NCI-H146 treated with DMSO at 0.1 percent for 48 hours (cell line): ENCODE data around the gene YIPF4.
"Not testable (repeated sequence)": the region's sequence is repeated elsewhere in the genome, so short reads cannot be mapped to it uniquely, and the experiment has no call there.

Experiments
- DNase-seq: peaks from one replicate; lab custom pipeline; 2025; ENCODE audit not compliant: unreplicated experiment; lab: John Stamatoyannopoulos, UW

The YIPF4 gene

DNA sequence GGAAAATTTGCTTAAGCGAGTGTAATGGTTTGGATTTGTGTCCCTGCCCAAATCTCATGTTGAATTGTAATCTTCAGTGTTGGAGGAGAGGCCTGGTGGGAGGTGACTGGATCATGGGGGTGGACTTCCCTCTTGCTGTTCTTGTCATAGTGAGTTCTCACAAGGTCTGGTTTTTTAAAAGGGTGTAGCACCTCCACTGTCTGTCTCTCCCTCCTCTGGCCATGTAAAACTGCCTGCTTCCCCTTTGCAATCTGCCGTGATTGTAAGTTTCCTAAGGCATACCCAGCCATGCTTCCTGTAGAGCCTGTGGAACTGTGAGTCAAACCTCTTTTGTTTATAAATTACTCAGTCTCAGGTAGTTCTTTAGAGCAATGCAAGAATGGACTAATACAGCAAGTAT, 6.6 kb downstream of the YIPF4 start:
- DNase-seq = no peak

- DNase-seq = no peak
These were observed 11.7 kb downstream of the YIPF4 start for GRCh38 chr2:32289165-32289999.

DNA sequence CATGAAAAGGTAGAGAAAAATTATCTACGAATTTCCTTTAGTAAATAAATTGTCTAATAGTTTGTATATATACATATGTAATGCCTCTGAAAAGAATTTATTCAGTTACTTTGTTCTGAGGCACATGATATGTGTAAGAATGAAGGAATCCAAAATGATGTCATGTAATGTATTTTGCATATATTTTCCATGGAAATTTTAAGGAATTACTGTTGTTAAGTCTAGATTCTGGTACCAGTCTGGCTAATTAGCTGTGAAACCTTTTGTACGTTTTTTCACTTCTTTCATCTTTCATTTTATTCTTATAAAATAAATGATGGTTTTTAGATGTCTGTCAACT, 12.3 kb downstream of the YIPF4 start:
- no peak for DNase-seq

GRCh38 chr2:32291746-32292145, 14.0 kb downstream of the YIPF4 start:
- DNase-seq = no peak

DNA sequence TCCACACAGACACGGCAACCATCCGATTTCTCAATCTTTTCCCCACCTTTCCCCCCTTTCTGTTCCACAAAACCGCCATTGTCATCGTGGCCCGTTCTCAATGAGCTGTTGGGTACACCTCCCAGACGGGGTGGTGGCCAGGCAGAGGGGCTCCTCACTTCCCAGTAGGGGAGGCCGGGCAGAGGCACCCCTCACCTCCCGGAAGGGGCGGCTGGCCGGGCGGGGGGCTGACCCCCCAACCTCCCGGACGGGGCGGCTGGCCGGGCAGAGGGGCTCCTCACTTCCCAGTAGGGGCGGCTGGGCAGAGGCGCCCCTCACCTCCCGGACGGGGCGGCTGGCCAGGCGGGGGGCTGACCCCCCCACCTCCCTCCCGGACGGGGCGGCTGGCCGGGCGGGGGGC, 15.8 kb downstream of the YIPF4 start:
- not testable (repeated sequence) for DNase-seq

GRCh38 chr2:32293966-32294562, 16.4 kb downstream of the YIPF4 start:
- not testable (repeated sequence) for DNase-seq

- no peak for DNase-seq
These were observed 32.9 kb downstream of the YIPF4 start for GRCh38 chr2:32310577-32310976.

DNA sequence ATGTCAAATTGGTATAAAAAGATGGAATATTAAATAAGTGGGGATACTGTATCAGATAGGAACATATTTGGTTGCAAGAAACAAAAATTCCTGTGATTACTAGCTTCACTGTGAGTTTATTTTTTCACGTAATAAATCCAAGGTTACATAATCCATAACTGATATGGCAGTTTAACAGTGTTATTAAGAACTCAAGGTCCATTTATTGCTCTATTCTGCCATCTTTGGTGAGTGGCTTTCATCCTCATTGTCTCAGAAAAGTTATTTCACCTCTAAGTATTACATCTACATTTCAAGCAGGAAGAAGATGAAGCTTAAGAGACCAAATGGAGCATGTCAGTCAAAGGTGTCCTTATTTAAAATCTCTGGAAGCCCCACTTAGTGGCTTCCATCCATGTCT, 37.2 kb downstream of the YIPF4 start:
- DNase-seq = no peak

DNA sequence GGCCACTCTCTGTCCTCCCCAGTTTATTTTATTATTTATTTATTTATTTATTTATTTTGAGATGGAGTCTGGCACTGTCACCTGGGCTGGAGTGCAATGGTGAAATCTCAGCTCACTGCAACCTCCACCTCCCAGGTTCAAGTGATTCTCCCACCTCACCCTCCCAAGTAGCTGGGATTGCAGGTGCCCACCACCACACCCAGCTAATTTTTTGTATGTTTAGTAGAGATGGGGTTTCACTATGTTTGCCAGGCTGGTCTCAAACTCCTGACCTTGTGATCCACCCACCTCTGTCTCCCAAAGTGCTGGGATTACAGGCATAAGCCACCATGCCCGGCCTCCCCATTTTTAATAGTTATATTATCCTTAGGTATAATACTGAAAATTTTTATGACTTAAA, 51.0 kb downstream of the YIPF4 start:
- DNase-seq = not testable (repeated sequence)

- not testable (repeated sequence) for DNase-seq
These were observed 51.7 kb downstream of the YIPF4 start for GRCh38 chr2:32329180-32329980.

DNA sequence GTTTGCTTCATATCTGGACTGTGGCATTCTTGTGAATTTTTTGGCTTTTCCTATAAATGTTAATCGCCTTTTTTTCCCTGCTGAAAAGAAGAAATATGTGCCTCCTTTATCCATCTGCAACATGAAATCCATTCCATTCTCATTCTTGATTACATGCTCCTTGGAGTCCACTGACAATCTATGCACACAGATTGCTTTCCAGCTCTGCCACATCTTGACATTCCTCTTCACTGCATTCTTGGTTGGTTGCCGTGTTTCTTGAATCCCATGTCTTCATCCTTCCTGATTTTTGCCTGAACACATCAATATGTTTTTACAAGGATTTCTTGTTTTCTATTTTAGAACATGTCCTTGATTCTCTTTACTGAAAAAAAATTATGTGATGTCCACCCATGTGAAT, 52.4 kb downstream of the YIPF4 start:
- DNase-seq = no peak

- no peak for DNase-seq
These were observed 65.1 kb downstream of the YIPF4 start for GRCh38 chr2:32342801-32343200.

DNA sequence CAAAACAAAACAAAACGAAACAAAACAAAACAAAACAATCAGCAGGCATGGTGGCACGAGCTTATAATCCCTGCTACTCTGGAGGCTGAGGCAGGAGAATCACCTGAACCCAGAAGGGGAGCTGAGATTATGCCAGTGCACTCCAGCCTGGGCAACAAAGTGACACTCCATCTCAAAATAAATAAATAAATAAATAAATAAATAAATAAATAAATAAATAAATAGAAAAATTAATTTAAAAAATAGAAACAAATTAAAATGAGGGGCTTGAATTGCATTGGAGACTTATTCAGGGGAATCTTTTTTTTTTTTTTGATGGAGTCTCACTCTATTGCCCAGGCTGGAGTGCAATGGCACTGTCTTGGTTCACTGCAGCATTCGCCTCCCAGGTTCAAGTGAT, 73.1 kb downstream of the YIPF4 start:
- DNase-seq = not testable (repeated sequence)

DNA sequence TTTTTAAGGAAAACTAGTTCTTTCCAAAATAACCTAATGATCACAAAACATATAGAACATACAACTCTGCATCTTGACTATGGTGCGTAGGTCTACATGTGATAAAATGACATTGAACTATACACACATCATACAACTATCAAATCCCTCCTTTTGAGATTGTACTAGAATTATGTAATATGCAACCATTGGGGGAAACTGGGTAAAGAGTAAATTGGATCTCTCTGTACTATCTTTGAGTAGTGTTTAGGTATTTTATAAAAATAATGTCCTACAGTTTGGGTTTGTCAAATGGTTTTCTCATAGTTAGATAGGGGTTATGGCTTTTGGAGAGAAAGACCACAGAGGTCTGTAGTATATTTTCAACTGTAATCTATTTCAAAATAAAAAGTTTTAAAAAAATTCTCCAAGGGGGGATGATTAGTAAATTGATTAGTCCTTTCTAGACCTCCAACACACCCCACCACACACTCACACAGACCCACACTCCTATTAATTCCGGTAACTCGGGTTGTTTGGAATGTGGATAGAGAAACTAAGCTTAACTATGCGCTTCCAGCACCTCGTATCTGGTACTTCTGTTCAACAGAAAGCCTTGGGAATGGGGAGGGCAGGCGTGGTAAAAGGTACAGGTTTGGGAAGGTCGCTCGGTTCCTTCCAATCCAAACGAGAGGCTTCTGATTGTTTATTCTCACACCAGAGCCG, 78.4 kb downstream of the YIPF4 start:
- peak; percentile 54 for DNase-seq

DNA sequence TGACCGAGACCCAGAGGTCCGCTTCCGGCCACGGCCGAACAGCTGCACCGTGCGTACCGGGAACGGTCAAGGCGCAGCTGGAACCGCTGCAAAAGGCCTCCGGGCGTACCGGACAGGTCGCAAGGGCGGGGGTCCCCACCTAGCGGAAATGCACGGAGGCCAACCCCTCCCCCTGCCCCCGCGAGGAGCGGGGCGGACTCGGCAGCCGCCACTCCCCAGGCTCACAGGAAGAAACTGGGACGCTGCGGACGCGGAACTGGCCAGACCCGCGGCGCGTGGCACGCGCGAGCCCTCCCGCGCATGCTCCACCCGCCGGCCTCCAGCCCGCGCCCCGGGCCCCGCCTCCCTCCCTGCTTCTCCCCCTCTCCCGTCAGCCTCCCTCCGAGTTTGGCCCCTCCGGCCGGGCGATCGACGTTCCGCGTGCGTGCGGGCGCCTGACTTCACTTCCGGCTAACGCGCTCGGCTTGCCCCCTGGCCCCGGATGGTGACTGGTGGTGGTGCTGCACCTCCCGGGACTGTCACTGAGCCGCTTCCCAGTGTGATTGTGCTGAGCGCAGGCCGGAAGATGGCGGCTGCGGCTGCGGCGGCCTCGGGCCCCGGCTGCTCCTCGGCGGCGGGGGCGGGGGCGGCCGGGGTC, 79.1 kb downstream of the YIPF4 start, which contains the start of gene BIRC6:
Gene BIRC6 (plus strand): TSS at position 343 of the 637 bp plus-strand sequence. CDS start 139 bp downstream, at position 482.
- DNase-seq = peak; percentile 89

DNA sequence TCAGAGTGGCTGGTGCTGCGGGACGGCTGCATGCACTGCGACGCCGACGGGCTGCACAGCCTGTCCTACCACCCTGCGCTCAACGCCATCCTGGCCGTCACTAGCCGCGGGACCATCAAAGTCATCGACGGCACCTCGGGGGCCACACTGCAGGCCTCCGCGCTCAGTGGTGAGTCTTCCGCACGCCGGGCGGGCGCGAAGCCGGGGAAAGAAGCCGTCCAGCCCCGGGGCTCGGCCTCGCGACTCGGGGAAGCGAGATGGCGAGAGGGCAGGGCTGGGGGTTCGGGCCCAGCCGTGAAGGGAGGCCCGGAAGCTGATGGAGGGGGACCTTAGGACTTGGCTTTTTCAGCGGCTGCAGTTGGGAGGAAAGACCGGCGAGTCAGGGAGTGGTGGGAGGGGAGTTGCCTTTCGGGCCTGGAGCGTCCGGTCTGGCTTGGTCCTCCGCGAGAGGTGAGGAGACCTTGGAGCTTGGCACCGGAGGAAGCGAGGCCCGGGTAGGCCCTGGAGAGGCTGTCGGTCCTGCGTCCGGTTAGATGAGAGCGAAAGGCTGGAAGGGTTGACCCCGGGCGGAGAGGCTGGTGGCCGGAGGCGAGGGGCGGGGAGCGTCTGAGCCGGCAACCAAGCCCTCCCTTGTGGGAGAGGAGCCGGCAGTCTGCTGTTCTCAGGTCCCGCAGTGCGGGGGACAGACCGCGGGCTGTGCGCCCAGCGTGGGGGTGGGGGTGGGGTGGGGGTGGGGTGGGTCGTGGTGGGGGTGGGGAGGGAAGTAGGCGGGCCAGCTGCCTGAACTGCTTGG, 79.8 kb downstream of the YIPF4 start:
- no peak for DNase-seq

GRCh38 chr2:32358111-32358482, 80.4 kb downstream of the YIPF4 start:
- no peak for DNase-seq

DNA sequence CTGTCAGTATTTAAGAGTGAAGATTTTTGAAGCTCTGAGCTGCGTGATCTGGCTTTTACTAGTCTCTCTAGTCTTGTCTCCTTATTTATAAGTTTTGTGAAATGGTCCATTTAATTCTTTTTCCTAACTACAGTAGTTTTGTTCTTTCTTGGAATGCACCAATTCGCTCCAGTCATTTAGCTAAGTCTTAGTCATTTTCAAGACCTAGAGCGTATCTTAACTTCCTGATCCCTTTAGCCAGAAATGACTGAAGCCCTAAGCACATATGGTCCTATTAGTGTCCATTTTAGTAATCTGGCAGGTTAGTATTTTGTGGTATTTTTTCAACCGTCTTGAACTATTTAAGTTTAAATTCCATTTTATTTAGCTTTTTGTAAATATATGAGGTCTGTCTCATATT, 82.7 kb downstream of the YIPF4 start:
- no peak for DNase-seq

- DNase-seq = not testable (repeated sequence)
These were observed 85.3 kb downstream of the YIPF4 start for GRCh38 chr2:32362997-32363396.

- no peak for DNase-seq
These were observed 85.9 kb downstream of the YIPF4 start for GRCh38 chr2:32363597-32363996.
